ENCODE data around the gene ZNF827. TPM values are rescaled to one million over a fixed set of nuclear protein-coding genes. Genes with fewer than 3 reads are reported as not detected.

The ZNF827 gene
- total RNA-seq, 1 experiment from 2014 or later = 19.1 TPM

GRCh38 chr4:145912376-145912775, 26.2 kb downstream of the ZNF827 start:
- no peak overlapping the region for H3K27ac ChIP-seq (ENCODE audit: low read depth, low read length)
- ChIA-PET POLR2A (no interaction called here), CTCF (no interaction called here), RAD21 (ENCODE audit: low non-redundant PET in 1 of 2, low total read pairs in 2 of 2, uncharacterized antibody in 2 of 2, unreplicated experiment in 2 of 2) (no interaction called here)
- no peaks in the 10 kb centered on the region for H3K9me3 ChIP-seq (ENCODE audit: control insufficient read depth in 1 of 2, insufficient read depth in 1 of 2, low read depth in 1 of 2, low read length in 2 of 2)
- H3K4me2 ChIP-seq (ENCODE audit: low read length) = no peak overlapping the region
- DNase-seq (ENCODE audit: low read depth, low spot score) (no peak), ATAC-seq (no peak)
- intact Hi-C loops (cut with micrococcal nuclease) = no loop called here
- H3K36me3 ChIP-seq (ENCODE audit: control insufficient read depth in 1 of 2, insufficient read depth in 2 of 2, low read length in 2 of 2) = no peaks in the 10 kb centered on the region
- no peak overlapping the region for H3K4me3 ChIP-seq (replicated peaks in 1 of 2; ENCODE audit: low read depth in 1 of 2, low read length in 2 of 2)
- H4K20me1 ChIP-seq (ENCODE audit: insufficient read depth) = no peaks in the 10 kb centered on the region
- peaks cover 0 to 3% of the 10 kb centered on the region in 2 experiments; a peak in 1 of 4 replicates for H3K4me1 ChIP-seq (ENCODE audit: control insufficient read depth in 1 of 2, insufficient read depth in 2 of 2, low read length in 2 of 2)
- BruUV-seq (replicated peaks) = no TSS peak
- no peaks in the 10 kb centered on the region for H3K27me3 ChIP-seq (ENCODE audit: insufficient read depth, low read length)
- no peak overlapping the region for H2AFZ ChIP-seq (ENCODE audit: low read depth, low read length, poor library complexity, severe bottlenecking)
- no peak overlapping the region for H3K9ac ChIP-seq (ENCODE audit: low read length)
- no peaks in the 10 kb centered on the region for H3K9me2 ChIP-seq (ENCODE audit: insufficient read depth)
- TF ChIP-seq ZFX (IDR thresholded peaks at IDR 0.05) = no peak
- TF ChIP-seq ELF1 (IDR thresholded peaks at IDR 0.05; ENCODE audit: borderline replicate concordance, low read depth) = no peak
- no peak for TF ChIP-seq JUND (IDR thresholded peaks at IDR 0.05)
- TF ChIP-seq POLR2AphosphoS5 (IDR thresholded peaks at IDR 0.05; ENCODE audit: low read depth, low read length) = no peak
- TF ChIP-seq CBX3 (IDR thresholded peaks at IDR 0.05; ENCODE audit: low read depth) = no peak
- TF ChIP-seq, protein P1, sequence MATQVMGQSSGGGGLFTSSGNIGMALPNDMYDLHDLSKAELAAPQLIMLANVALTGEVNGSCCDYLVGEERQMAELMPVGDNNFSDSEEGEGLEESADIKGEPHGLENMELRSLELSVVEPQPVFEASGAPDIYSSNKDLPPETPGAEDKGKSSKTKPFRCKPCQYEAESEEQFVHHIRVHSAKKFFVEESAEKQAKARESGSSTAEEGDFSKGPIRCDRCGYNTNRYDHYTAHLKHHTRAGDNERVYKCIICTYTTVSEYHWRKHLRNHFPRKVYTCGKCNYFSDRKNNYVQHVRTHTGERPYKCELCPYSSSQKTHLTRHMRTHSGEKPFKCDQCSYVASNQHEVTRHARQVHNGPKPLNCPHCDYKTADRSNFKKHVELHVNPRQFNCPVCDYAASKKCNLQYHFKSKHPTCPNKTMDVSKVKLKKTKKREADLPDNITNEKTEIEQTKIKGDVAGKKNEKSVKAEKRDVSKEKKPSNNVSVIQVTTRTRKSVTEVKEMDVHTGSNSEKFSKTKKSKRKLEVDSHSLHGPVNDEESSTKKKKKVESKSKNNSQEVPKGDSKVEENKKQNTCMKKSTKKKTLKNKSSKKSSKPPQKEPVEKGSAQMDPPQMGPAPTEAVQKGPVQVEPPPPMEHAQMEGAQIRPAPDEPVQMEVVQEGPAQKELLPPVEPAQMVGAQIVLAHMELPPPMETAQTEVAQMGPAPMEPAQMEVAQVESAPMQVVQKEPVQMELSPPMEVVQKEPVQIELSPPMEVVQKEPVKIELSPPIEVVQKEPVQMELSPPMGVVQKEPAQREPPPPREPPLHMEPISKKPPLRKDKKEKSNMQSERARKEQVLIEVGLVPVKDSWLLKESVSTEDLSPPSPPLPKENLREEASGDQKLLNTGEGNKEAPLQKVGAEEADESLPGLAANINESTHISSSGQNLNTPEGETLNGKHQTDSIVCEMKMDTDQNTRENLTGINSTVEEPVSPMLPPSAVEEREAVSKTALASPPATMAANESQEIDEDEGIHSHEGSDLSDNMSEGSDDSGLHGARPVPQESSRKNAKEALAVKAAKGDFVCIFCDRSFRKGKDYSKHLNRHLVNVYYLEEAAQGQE (IDR thresholded peaks at IDR 0.05; ENCODE audit: low read depth) = no peak
- TF ChIP-seq YY1 (IDR thresholded peaks at IDR 0.05; ENCODE audit: extremely low read depth, insufficient replicate concordance, low read depth, low read length) = no peak
- TF ChIP-seq SIN3A (IDR thresholded peaks at IDR 0.05; ENCODE audit: low read depth) = no peak
- TF ChIP-seq EGR1 (IDR thresholded peaks at IDR 0.05; ENCODE audit: low read depth) = no peak
- TF ChIP-seq ZBTB33 (IDR thresholded peaks at IDR 0.05; ENCODE audit: extremely low read depth, insufficient replicate concordance, low read length) = no peak
- TF ChIP-seq EZH2 (IDR thresholded peaks at IDR 0.05) = no peak
- TF ChIP-seq, protein P2, sequence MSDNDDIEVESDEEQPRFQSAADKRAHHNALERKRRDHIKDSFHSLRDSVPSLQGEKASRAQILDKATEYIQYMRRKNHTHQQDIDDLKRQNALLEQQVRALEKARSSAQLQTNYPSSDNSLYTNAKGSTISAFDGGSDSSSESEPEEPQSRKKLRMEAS (IDR thresholded peaks at IDR 0.05) = no peak
- TF ChIP-seq CEBPB (IDR thresholded peaks at IDR 0.05; ENCODE audit: low read depth) = no peak
- TF ChIP-seq TCF7L2 (IDR thresholded peaks at IDR 0.05; ENCODE audit: borderline replicate concordance, extremely low read depth, insufficient read depth, insufficient read length) = no peak
- TF ChIP-seq RAD21 (IDR thresholded peaks at IDR 0.05; ENCODE audit: low read depth) = no peak
- no peak for TF ChIP-seq SRF (IDR thresholded peaks at IDR 0.05; ENCODE audit: low read depth)
- TF ChIP-seq EZH2phosphoT487 (IDR thresholded peaks at IDR 0.05; ENCODE audit: borderline replicate concordance) = no peak
- H3K79me2 ChIP-seq (ENCODE audit: insufficient read depth, low read length) = peaks cover 55% of the 10 kb centered on the region

Data from HCT116 (cell line).